ENCODE data around the gene STK16.

DNA sequence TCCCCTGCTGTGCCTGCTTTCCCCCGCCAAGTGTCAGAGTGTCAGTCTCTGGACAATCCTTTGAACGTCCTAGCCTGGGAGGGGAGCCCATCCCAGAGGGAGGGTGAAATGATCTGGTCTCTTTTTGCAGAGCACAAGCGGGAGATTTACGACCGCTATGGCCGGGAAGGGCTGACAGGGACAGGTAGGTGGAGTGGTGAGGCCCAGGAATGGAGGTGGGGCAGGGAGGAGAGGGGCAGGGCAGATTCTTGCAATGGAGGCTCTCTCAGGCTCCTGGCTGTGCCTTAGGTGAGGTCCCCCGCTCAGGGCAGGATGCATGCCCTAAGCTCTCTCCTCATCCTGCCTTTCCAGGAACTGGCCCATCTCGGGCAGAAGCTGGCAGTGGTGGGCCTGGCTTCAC, 36.3 kb downstream of the STK16 start:
- TF ChIP-seq, protein P1, sequence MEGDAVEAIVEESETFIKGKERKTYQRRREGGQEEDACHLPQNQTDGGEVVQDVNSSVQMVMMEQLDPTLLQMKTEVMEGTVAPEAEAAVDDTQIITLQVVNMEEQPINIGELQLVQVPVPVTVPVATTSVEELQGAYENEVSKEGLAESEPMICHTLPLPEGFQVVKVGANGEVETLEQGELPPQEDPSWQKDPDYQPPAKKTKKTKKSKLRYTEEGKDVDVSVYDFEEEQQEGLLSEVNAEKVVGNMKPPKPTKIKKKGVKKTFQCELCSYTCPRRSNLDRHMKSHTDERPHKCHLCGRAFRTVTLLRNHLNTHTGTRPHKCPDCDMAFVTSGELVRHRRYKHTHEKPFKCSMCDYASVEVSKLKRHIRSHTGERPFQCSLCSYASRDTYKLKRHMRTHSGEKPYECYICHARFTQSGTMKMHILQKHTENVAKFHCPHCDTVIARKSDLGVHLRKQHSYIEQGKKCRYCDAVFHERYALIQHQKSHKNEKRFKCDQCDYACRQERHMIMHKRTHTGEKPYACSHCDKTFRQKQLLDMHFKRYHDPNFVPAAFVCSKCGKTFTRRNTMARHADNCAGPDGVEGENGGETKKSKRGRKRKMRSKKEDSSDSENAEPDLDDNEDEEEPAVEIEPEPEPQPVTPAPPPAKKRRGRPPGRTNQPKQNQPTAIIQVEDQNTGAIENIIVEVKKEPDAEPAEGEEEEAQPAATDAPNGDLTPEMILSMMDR (conservative IDR thresholded peaks at IDR 0.05; ENCODE audit: low read depth, low read length): no peak
- TF ChIP-seq RAD21 (IDR thresholded peaks at IDR 0.05; ENCODE audit: low read length) (no peak), SMC3 (IDR thresholded peaks at IDR 0.05; ENCODE audit: low read depth, low read length) (no peak), POLR2A (IDR thresholded peaks at IDR 0.05; ENCODE audit: low read depth, low read length) (no peak), FOS (IDR thresholded peaks at IDR 0.05; ENCODE audit: low read depth, low read length) (no peak), CHD1 (IDR thresholded peaks at IDR 0.05; ENCODE audit: low read depth, low read length) (no peak), CEBPB (IDR thresholded peaks at IDR 0.05; ENCODE audit: low read depth, low read length) (no peak), RFX5 (IDR thresholded peaks at IDR 0.05; ENCODE audit: low read depth, low read length) (no peak), MAZ (IDR thresholded peaks at IDR 0.05; ENCODE audit: borderline replicate concordance, low read depth, low read length) (no peak)
- TF ChIP-seq, protein P2, sequence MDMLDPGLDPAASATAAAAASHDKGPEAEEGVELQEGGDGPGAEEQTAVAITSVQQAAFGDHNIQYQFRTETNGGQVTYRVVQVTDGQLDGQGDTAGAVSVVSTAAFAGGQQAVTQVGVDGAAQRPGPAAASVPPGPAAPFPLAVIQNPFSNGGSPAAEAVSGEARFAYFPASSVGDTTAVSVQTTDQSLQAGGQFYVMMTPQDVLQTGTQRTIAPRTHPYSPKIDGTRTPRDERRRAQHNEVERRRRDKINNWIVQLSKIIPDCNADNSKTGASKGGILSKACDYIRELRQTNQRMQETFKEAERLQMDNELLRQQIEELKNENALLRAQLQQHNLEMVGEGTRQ (IDR thresholded peaks at IDR 0.05; ENCODE audit: low read depth, low read length): no peak
- TF ChIP-seq, protein P3, sequence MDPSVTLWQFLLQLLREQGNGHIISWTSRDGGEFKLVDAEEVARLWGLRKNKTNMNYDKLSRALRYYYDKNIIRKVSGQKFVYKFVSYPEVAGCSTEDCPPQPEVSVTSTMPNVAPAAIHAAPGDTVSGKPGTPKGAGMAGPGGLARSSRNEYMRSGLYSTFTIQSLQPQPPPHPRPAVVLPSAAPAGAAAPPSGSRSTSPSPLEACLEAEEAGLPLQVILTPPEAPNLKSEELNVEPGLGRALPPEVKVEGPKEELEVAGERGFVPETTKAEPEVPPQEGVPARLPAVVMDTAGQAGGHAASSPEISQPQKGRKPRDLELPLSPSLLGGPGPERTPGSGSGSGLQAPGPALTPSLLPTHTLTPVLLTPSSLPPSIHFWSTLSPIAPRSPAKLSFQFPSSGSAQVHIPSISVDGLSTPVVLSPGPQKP (IDR thresholded peaks at IDR 0.05; ENCODE audit: borderline replicate concordance, low read depth, low read length): no peak

Data from IMR-90 (cell line).